ENCODE data around the gene ZPBP2. TPM values are rescaled to one million over a fixed set of nuclear protein-coding genes. Genes with fewer than 3 reads are reported as not detected.
A peak's percentile ranks its signal among the peaks of the same experiment; 100 is the strongest.
"Not testable (repeated sequence)": the region's sequence is repeated elsewhere in the genome, so short reads cannot be mapped to it uniquely, and the experiment has no call there.

Gene ZPBP2
- total and polyA plus RNA-seq, 4 donors: not detected

DNA sequence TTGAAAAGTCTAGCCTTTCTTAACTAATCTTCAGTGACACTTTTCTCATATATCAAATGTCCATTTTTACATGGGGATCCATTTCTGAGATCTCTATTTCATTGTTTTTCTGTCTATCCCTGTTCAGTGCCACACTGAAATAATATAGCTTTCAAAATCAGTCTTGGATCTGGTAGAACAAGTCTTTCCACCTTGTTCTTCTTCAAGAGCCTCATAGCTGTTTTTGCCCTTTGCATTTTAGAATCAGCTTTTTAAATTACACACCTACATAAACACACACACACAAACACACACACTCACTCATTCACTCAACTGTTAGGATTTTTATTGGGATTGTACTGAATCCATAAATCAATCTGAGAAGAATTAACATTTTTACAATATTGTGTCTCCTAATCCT is 31.2 kb downstream of the ZPBP2 start:
- no peak overlapping the region for H3K4me3 ChIP-seq (ENCODE audit: low read depth, low read length)
- no peaks in the 10 kb centered on the region for H3K9me3 ChIP-seq (ENCODE audit: control insufficient read depth, insufficient read depth, low read length)
- DNase-seq (ENCODE audit: low read depth in 4 of 6, low spot score in 6 of 6): no peak
- no peaks in the 10 kb centered on the region for H3K27me3 ChIP-seq (ENCODE audit: control insufficient read depth, insufficient read depth, low read length)
- H3K36me3 ChIP-seq (ENCODE audit: control insufficient read depth, insufficient read depth, low read length): no peaks in the 10 kb centered on the region
- H3K4me1 ChIP-seq (ENCODE audit: control insufficient read depth, insufficient read depth, low read length): no peaks in the 10 kb centered on the region
- no peak overlapping the region for H3K27ac ChIP-seq (ENCODE audit: low read depth, low read length)

DNA sequence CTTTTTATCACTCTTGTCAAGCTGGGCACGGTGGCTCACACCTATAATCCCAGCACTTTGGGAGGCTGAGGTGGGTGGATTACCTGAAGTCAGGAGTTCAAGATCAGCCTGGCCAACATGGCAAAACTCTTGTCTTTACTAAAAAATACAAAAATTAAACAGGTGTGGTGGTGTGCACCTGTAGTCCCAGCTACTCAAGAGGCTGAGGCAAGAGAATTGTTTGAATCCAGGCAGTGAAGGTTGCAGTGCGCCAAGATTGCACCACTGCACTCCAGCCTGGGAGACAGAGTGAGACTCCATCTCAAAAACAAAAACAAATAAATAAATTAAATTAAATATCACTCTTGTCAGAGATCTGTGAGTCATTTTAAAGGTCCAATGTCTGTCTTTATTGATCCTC is 34.0 kb downstream of the ZPBP2 start:
- H3K4me1 ChIP-seq (ENCODE audit: control insufficient read depth, insufficient read depth, low read length); H3K27ac ChIP-seq (ENCODE audit: low read depth, low read length); H3K27me3 ChIP-seq (ENCODE audit: control insufficient read depth, insufficient read depth, low read length); H3K4me3 ChIP-seq (ENCODE audit: low read depth, low read length); DNase-seq (ENCODE audit: low read depth in 4 of 6, low spot score in 6 of 6); H3K9me3 ChIP-seq (ENCODE audit: control insufficient read depth, insufficient read depth, low read length); H3K36me3 ChIP-seq (ENCODE audit: control insufficient read depth, insufficient read depth, low read length): not testable (repeated sequence)
- no CpG with 5 or more reads among the region's 2 CpGs for WGBS (ENCODE audit: insufficient coverage)

DNA sequence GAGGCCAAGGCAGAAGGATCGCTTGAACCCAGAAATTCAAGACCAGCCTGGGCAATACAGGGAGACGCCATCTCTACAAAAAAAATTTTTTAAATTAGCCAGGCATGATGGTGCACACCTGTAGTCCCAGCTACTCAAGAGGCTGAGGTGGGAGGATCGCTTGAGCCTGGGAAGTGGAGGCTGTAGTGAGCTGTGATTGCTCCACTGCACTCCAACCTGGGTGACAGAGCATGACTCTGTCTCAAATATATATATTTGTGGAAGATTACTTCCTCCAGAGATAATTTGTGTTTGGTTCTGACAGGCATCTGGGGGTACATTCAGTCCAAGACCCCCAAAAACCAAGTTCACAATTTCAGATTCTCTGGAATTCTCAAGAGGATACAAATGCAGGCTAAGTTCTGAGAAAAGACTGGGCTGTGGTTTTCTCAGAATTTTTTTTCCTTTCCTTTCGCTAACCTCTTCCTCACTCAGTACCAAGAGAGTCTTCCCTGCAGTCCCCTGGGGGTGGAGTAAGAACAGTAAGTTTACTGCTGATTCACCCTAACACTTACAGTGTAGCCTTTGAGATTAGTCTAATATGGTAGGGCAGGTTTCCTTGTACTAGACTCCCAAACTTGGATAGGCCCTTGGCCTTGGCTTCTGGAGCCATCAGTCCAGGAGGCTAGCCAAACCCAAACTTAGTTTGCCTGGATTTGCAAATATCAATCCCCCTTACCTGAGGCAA is 35.3 kb downstream of the ZPBP2 start:
- WGBS (ENCODE audit: insufficient coverage): 83% methylated on average over 1 of the region's 4 CpGs
- no peak overlapping the region for H3K4me3 ChIP-seq (ENCODE audit: low read depth, low read length)
- H3K27ac ChIP-seq (ENCODE audit: low read depth, low read length): no peak overlapping the region
- no peaks in the 10 kb centered on the region for H3K36me3 ChIP-seq (ENCODE audit: control insufficient read depth, insufficient read depth, low read length)
- H3K27me3 ChIP-seq (ENCODE audit: control insufficient read depth, insufficient read depth, low read length): no peaks in the 10 kb centered on the region
- no peaks in the 10 kb centered on the region for H3K9me3 ChIP-seq (ENCODE audit: control insufficient read depth, insufficient read depth, low read length)
- H3K4me1 ChIP-seq (ENCODE audit: control insufficient read depth, insufficient read depth, low read length): no peaks in the 10 kb centered on the region
- DNase-seq (ENCODE audit: low read depth in 4 of 6, low spot score in 6 of 6): no peak

DNA sequence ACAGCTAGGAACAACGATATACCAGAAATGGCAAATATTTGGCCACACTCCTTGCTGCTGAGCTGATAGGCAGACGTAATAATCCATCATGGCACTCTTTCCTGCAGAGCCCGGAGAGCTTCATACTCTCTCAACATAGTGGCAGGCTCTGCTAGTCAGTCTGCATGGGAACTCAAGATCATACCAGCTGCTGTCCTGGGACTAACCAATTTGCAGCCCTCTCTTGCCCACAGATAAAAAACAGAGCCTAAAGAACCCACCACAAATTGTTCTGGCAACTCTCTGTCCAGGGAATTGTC is 36.9 kb downstream of the ZPBP2 start:
- WGBS (ENCODE audit: insufficient coverage): 85% methylated on average over 3 of the region's 3 CpGs
- H3K4me1 ChIP-seq (ENCODE audit: control insufficient read depth, insufficient read depth, low read length): no peaks in the 10 kb centered on the region
- no peak overlapping the region for H3K4me3 ChIP-seq (ENCODE audit: low read depth, low read length)
- no peak for DNase-seq (ENCODE audit: low read depth in 4 of 6, low spot score in 6 of 6)
- H3K27me3 ChIP-seq (ENCODE audit: control insufficient read depth, insufficient read depth, low read length): no peaks in the 10 kb centered on the region
- no peak overlapping the region for H3K27ac ChIP-seq (ENCODE audit: low read depth, low read length)
- H3K9me3 ChIP-seq (ENCODE audit: control insufficient read depth, insufficient read depth, low read length): no peaks in the 10 kb centered on the region
- peaks cover 4% of the 10 kb centered on the region for H3K36me3 ChIP-seq (ENCODE audit: control insufficient read depth, insufficient read depth, low read length)

DNA sequence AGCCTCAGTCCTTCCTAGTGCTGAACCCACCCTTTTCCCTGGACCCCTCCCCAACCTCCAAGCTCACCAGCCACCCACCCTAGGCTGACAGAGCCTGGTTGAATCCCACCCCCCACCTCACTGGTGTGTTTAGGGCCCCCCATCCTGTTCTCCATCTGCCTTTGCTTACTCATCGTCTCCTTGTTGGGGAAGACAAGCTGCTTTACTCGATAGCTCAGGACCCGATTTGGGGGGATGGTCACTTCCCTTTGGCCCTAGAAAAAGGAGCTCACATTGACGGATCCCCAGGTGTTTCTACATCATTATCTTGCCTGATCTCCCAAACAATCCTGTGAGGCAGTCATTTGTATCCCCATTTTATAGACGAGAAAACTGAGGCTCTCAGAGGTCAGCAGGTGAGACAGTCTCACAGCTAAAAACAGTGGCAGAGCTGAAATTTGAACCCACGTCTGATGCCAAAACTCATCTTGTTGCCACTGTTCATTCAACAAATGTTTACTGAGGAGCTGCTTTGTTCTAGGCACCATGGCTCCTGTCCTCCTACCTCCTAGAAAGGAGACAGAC is 40.9 kb downstream of the ZPBP2 start:
- WGBS (ENCODE audit: insufficient coverage): 90% methylated on average over 6 of the region's 6 CpGs
- Histone ChIP-seq H3K36me3 (ENCODE audit: control insufficient read depth, insufficient read depth, low read length) (peaks cover 14% of the 10 kb centered on the region), H3K27ac (ENCODE audit: low read depth, low read length) (no peak overlapping the region), H3K4me3 (ENCODE audit: low read depth, low read length) (no peak overlapping the region), H3K9me3 (ENCODE audit: control insufficient read depth, insufficient read depth, low read length) (no peaks in the 10 kb centered on the region), H3K4me1 (ENCODE audit: control insufficient read depth, insufficient read depth, low read length) (no peaks in the 10 kb centered on the region), H3K27me3 (ENCODE audit: control insufficient read depth, insufficient read depth, low read length) (no peaks in the 10 kb centered on the region)
- no peak for DNase-seq (ENCODE audit: low read depth in 4 of 6, low spot score in 6 of 6)

DNA sequence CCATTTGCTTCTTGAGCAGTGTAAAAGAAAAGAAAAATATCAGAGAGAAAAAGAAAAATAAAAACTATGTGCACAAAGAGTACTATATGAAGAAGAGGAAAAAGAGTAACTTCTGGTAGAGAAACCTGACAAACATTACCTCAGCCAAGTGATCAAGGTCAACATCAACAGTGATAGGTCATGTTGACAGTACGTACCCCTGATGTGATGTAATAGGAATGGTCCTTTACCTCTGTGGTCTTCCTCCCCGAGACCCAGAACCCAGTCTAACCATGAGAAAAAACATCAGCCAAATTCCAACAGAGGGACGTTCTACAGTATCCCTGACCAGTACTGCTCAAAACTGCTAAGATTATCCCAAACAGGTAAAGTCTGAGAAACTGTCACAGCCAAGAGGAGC is 46.0 kb downstream of the ZPBP2 start:
- no peaks in the 10 kb centered on the region for H3K9me3 ChIP-seq (ENCODE audit: control insufficient read depth, insufficient read depth, low read length)
- no peaks in the 10 kb centered on the region for H3K4me1 ChIP-seq (ENCODE audit: control insufficient read depth, insufficient read depth, low read length)
- peaks cover 17% of the 10 kb centered on the region for H3K36me3 ChIP-seq (ENCODE audit: control insufficient read depth, insufficient read depth, low read length)
- no peak for DNase-seq (ENCODE audit: low read depth in 4 of 6, low spot score in 6 of 6)
- no peak overlapping the region for H3K27ac ChIP-seq (ENCODE audit: low read depth, low read length)
- 60% methylated on average over 1 of the region's 3 CpGs for WGBS (ENCODE audit: insufficient coverage)
- no peaks in the 10 kb centered on the region for H3K27me3 ChIP-seq (ENCODE audit: control insufficient read depth, insufficient read depth, low read length)
- H3K4me3 ChIP-seq (ENCODE audit: low read depth, low read length): no peak overlapping the region

DNA sequence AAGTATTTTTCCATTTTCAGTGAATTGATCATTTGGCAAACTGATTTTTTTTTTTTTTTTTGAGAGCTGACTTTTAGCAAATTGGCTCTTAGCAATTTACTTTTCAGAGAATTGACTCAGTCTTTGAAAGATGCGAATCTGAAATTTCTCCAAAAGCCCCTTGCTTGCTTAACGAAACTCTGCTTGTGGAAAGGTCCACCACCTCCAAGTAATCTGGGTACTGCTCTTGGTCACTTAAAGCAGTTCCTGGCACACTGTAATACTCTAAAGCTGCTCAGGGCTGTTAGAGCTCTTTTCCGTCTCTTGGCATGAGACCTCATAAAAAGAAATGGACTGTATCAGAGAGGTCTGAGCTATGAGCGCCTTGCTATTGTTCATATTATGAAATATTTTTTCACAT is 47.6 kb downstream of the ZPBP2 start:
- Histone ChIP-seq H3K9me3 (ENCODE audit: control insufficient read depth, insufficient read depth, low read length) (no peaks in the 10 kb centered on the region), H3K36me3 (ENCODE audit: control insufficient read depth, insufficient read depth, low read length) (peaks cover 24% of the 10 kb centered on the region), H3K27ac (ENCODE audit: low read depth, low read length) (no peak overlapping the region), H3K27me3 (ENCODE audit: control insufficient read depth, insufficient read depth, low read length) (no peaks in the 10 kb centered on the region), H3K4me3 (ENCODE audit: low read depth, low read length) (no peak overlapping the region), H3K4me1 (ENCODE audit: control insufficient read depth, insufficient read depth, low read length) (no peaks in the 10 kb centered on the region)
- DNase-seq (ENCODE audit: low read depth in 4 of 6, low spot score in 6 of 6): peak in 1 of 6 donors; percentile 43
- 100% methylated on average over 2 of the region's 4 CpGs for WGBS (ENCODE audit: insufficient coverage)

DNA sequence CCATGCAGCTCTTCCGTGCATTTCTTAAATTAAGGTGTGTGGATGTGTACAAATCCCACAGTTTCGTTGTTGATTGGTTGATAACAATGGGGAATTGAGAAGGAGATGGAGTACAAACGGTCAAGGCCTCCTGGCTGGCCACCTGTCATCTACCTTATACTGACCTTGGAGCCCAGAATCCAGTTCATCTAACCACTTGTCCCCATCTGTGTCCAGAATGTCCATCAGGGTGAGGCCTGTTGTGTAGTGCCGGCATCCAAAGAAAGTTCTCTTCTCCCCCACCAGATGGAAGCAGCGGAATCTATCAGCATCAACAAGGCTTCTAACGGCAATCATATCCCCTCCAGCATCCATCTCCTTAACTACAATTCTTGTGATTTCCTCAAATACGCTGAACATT is 48.9 kb downstream of the ZPBP2 start:
- DNase-seq (ENCODE audit: low read depth in 4 of 6, low spot score in 6 of 6): peak in 1 of 6 donors; percentile 19
- Histone ChIP-seq H3K27me3 (ENCODE audit: control insufficient read depth, insufficient read depth, low read length) (no peaks in the 10 kb centered on the region), H3K4me3 (ENCODE audit: low read depth, low read length) (no peak overlapping the region), H3K36me3 (ENCODE audit: control insufficient read depth, insufficient read depth, low read length) (peaks cover 30% of the 10 kb centered on the region), H3K4me1 (ENCODE audit: control insufficient read depth, insufficient read depth, low read length) (no peaks in the 10 kb centered on the region), H3K27ac (ENCODE audit: low read depth, low read length) (no peak overlapping the region), H3K9me3 (ENCODE audit: control insufficient read depth, insufficient read depth, low read length) (no peaks in the 10 kb centered on the region)
- WGBS (ENCODE audit: insufficient coverage): 83% methylated on average over 3 of the region's 7 CpGs

DNA sequence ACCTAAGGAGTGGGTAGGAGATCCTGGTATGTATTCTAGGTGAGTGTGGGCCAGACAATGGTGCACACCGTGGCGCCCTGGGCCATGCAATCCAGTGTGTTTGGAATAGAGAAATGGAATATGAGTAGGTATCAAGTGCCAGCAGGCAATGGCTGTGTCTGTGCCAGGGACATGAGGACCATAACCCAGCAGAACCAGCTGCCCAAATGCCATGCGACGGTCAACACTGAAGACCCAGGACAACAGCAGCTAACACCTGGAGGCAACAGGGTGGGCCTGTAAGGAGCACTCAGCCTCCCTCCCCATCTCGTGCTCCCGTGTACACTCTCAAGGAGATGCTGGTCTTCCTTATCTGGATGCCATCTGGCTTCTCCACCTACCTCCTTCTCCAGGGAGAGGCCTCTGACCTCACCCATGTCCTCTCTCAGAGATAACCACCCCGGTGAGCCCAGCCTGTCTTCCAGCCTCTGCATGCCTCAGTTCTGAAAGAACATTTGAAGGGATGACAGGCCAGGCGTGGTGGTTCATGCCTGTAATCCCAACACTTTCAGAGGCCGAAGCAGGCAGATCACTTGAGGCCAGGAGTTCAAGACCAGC is 51.2 kb downstream of the ZPBP2 start:
- Histone ChIP-seq H3K9me3 (ENCODE audit: control insufficient read depth, insufficient read depth, low read length) (no peaks in the 10 kb centered on the region), H3K4me1 (ENCODE audit: control insufficient read depth, insufficient read depth, low read length) (peaks cover 4% of the 10 kb centered on the region), H3K27ac (ENCODE audit: low read depth, low read length) (no peak overlapping the region), H3K4me3 (ENCODE audit: low read depth, low read length) (no peak overlapping the region), H3K36me3 (ENCODE audit: control insufficient read depth, insufficient read depth, low read length) (peaks cover 52% of the 10 kb centered on the region), H3K27me3 (ENCODE audit: control insufficient read depth, insufficient read depth, low read length) (no peaks in the 10 kb centered on the region)
- no peak for DNase-seq (ENCODE audit: low read depth in 4 of 6, low spot score in 6 of 6)
- WGBS (ENCODE audit: insufficient coverage): 99% methylated on average over 8 of the region's 9 CpGs

Data from spinal cord (tissue), 10 donors.